T-helper 1 cell treated with Interleukin-12 subunit alpha and Interleukin-12 subunit beta and Interleukin-4 antibody, amounts not matched to agents 30 μg/mL and 1 μg/mL, for 36 hours (primary cell): ENCODE measurements around the gene KCNIP3.

Source experiments
- H3K27ac Mint-ChIP-seq: one replicate; pipeline ENCODE4 v1.8.0; 2021; ENCODE audit warnings: mild to moderate bottlenecking, mixed read lengths
- H3K27me3 Mint-ChIP-seq: one replicate; pipeline ENCODE4 v1.8.0; 2021; ENCODE audit warnings: low read depth, mixed read lengths
- H3K36me3 Mint-ChIP-seq: one replicate; pipeline ENCODE4 v1.8.0; 2021; ENCODE audit warnings: low read depth, mixed read lengths
- H3K4me1 Mint-ChIP-seq: one replicate; pipeline ENCODE4 v1.8.0; 2021; ENCODE audit warnings: low read depth, mixed read lengths
- H3K4me3 Mint-ChIP-seq: one replicate; pipeline ENCODE4 v1.8.0; 2021; ENCODE audit warnings: mild to moderate bottlenecking, moderate library complexity, mixed read lengths
- H3K9me3 Mint-ChIP-seq: one replicate; pipeline ENCODE4 v1.8.0; 2021; ENCODE audit warnings: mixed read lengths

KCNIP3 gene

DNA sequence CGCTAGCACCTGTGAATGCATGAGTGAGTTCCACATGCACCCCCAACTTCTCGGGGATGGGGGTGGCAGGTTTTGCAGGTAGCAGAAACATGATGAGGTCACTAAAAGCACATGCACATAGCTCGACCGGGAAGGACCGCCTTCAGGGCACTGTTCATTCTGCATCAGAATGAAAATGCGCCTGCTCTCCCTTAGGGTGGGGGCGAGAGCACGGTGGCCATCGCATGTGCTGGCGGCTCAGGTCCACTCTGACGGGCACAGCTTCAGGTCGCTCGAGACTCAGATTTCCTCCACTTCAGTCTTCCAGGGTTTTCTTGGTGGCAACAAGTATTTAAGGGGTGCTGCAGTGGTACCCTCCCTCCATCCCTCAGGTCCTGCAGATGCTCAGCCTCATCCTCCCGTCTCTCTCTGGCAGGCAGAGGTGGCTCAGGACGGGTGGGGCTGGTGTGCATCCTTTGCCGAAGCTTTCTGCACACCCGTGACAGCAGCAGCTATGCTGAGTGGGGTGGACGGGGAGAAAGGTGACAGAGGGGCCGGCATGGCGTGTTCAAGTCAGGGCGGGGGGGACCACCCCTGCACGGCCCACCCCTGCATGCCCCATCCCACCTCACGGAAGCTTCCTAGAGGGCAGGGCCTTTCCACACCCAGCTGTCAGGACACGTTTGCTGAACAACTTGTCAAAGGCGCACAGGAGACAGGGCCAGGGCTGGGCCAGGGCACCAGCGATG lies 14.8 kb downstream of the KCNIP3 start:
- H3K27ac Mint-ChIP-seq = no peak overlapping the region
- no peaks in the 10 kb centered on the region for H3K36me3 Mint-ChIP-seq
- H3K4me1 Mint-ChIP-seq = no peaks in the 10 kb centered on the region
- no peak overlapping the region for H3K4me3 Mint-ChIP-seq
- H3K27me3 Mint-ChIP-seq = no peaks in the 10 kb centered on the region
- no peaks in the 10 kb centered on the region for H3K9me3 Mint-ChIP-seq

DNA sequence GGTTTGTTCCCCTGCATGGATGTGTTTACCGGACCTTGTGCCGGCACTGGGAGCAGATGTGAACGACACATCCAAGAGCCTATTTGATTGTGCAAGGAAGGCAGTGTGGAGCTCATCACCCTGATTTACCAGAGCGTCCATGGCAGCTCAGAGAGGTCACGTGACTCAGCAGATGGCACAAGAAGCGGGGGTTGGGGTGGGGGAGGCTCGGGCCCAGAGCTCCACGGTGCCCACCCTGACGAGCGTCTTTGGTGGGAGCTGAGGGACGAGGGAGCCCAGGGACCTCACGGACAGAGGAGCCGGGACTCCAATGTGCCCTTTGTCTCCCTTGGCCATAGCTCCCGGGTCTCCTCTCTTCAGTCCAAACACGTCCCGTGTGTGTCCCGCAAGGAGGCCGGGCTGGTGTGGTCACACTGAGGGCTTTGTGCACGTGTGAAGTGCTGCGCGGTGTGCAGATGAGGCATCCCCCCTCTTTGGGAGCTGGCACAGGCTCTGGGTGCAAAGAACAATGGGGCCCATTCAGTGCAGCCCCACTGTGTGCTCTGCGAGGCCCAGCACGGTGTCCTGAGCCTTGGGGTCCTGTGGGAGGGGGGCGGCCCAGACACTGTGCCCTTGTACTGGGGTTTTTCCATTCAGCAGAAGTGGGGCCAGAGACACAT lies 15.5 kb downstream of the KCNIP3 start:
- Mint-ChIP-seq H3K9me3 (no peaks in the 10 kb centered on the region), H3K27me3 (no peaks in the 10 kb centered on the region), H3K27ac (no peak overlapping the region), H3K4me3 (no peak overlapping the region), H3K36me3 (no peaks in the 10 kb centered on the region), H3K4me1 (no peaks in the 10 kb centered on the region)

DNA sequence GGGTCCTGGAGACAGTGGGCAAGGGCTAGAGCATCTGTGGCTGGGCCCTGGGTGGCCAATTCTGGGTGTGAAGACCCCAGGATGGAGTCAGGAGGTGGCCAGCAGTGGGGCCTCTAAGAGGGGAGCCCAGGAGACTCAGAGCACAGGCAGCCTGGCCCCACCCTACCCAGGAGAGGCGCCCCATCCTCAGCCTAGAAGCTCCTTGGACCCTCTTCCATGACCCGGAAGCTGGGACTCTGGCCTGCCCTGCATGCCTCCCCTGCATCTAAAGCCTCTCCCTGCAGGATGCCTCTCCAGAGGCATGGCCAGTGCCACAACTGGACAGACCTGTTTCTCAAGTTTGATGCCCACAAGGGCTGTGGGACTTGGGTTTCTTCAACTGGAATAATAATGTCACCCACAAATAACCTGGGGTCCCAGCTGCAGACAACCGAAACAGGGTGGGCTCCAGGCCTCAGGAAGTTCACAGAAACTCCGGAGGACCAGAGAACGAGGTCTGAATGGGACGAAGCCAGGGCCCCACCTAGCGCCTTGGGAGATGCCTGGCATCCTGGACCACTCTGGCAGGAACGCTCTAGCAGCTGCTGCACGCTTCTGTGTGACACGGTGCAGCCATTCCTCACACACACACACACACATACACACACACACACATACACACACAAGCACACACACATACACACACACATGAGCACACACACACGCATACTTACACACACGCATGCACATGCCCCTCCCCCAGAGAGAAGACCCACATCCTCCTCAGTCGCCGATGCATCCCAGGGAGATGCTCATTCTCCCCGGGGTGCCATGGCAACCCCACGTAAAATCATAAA lies 16.4 kb downstream of the KCNIP3 start:
- Mint-ChIP-seq H3K4me3 (no peak overlapping the region), H3K36me3 (no peaks in the 10 kb centered on the region), H3K9me3 (no peaks in the 10 kb centered on the region), H3K27me3 (no peaks in the 10 kb centered on the region), H3K4me1 (no peaks in the 10 kb centered on the region), H3K27ac (no peak overlapping the region)

GRCh38 chr2:95314598-95314963 lies 17.4 kb downstream of the KCNIP3 start:
- Mint-ChIP-seq H3K36me3 (no peaks in the 10 kb centered on the region), H3K4me1 (no peaks in the 10 kb centered on the region), H3K27me3 (no peaks in the 10 kb centered on the region), H3K4me3 (no peak overlapping the region), H3K27ac (no peak overlapping the region), H3K9me3 (no peaks in the 10 kb centered on the region)

DNA sequence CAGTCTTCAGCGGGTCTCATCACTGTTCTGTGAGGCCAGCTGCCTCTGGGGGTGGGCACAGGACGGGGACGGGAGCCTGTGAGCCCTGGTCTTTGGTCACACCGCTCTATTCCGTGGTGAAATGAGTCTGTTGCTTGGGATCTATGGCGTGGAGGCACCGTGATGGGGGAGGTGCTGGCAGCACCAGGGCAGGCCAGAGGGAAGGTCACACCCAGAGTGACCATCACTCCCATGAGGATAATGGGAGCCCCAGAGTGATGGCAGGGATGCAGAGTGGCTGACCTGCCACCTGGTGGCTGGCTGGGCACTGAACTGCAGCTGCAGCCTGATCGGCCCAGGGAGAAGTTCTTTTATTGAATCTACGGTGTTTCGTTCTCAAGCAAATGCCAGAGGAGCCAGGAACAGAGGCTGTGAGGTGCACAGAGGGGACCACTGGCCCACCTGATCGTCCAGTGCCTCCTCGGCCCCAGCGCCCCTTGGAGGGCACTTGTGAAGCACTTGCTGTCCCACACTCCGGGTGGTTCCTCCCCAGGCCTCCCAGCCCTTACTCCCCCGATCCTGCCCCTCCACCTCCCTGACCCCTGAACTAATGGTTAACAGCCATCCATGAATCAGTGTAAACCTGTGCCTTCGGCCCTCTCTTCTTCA lies 17.9 kb downstream of the KCNIP3 start:
- Mint-ChIP-seq H3K27ac (no peak overlapping the region), H3K4me1 (no peaks in the 10 kb centered on the region), H3K36me3 (no peaks in the 10 kb centered on the region), H3K27me3 (no peaks in the 10 kb centered on the region), H3K4me3 (no peak overlapping the region), H3K9me3 (no peaks in the 10 kb centered on the region)

DNA sequence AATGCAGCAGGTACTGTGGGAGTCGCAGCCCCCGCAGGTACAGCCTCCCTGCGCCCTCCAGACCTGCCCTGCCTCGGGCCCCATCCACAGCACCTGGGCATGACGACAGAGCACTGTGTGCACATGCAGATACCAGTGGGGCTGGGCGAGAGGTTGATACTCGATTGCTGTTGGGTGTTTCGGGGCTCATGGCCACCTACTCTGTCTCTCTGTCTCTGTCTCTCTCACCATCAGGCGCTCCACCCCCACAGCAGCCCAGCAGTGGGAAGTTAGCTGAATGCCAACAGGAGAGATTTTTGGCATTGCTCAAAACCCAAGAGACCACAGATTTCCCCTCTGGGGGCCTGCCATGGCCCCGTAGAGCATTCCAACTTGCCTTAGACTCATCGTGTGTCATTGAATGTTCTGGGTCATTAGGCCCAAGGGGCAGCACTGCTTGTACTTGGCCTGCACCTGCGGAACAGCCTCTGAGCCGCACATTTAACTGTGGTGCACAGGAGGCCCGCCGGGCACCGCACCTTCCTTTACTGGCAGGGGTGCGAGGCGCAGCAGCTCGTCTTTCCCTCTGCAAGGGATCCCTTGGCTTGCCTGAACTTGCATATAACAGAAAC lies 18.8 kb downstream of the KCNIP3 start:
- H3K27ac Mint-ChIP-seq = no peak overlapping the region
- H3K36me3 Mint-ChIP-seq = no peaks in the 10 kb centered on the region
- H3K4me3 Mint-ChIP-seq = no peak overlapping the region
- no peaks in the 10 kb centered on the region for H3K9me3 Mint-ChIP-seq
- H3K4me1 Mint-ChIP-seq = no peaks in the 10 kb centered on the region
- no peaks in the 10 kb centered on the region for H3K27me3 Mint-ChIP-seq

- no peak overlapping the region for H3K27ac Mint-ChIP-seq
- H3K36me3 Mint-ChIP-seq = no peaks in the 10 kb centered on the region
- H3K27me3 Mint-ChIP-seq = no peaks in the 10 kb centered on the region
- H3K4me1 Mint-ChIP-seq = no peaks in the 10 kb centered on the region
- H3K9me3 Mint-ChIP-seq = no peaks in the 10 kb centered on the region
- H3K4me3 Mint-ChIP-seq = no peak overlapping the region
Measured at GRCh38 chr2:95316466-95317122, 19.4 kb downstream of the KCNIP3 start.

DNA sequence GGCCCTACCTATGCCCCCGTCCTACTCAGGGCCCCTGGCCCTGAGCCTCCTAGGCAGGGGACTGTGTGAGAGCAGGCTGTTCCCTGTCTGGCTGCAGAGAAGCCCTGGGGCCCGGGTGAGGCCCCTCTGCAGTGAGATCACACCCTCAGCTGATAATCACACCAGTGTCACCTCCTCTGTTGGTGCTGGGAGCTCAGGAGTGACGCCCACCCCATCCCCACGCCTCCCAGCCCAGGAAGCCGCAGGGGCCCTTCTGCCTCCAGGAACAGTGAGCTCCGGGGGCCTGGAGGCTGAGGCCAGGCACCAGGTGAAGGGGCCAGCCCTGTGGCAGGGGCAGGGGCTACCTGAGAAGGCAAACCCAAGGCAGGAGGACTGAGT lies 20.0 kb downstream of the KCNIP3 start:
- H3K27ac Mint-ChIP-seq = no peak overlapping the region
- H3K27me3 Mint-ChIP-seq = no peaks in the 10 kb centered on the region
- H3K4me3 Mint-ChIP-seq = no peak overlapping the region
- H3K4me1 Mint-ChIP-seq = no peaks in the 10 kb centered on the region
- no peaks in the 10 kb centered on the region for H3K36me3 Mint-ChIP-seq
- no peaks in the 10 kb centered on the region for H3K9me3 Mint-ChIP-seq

GRCh38 chr2:95317665-95318425 lies 20.7 kb downstream of the KCNIP3 start:
- no peaks in the 10 kb centered on the region for H3K27me3 Mint-ChIP-seq

DNA sequence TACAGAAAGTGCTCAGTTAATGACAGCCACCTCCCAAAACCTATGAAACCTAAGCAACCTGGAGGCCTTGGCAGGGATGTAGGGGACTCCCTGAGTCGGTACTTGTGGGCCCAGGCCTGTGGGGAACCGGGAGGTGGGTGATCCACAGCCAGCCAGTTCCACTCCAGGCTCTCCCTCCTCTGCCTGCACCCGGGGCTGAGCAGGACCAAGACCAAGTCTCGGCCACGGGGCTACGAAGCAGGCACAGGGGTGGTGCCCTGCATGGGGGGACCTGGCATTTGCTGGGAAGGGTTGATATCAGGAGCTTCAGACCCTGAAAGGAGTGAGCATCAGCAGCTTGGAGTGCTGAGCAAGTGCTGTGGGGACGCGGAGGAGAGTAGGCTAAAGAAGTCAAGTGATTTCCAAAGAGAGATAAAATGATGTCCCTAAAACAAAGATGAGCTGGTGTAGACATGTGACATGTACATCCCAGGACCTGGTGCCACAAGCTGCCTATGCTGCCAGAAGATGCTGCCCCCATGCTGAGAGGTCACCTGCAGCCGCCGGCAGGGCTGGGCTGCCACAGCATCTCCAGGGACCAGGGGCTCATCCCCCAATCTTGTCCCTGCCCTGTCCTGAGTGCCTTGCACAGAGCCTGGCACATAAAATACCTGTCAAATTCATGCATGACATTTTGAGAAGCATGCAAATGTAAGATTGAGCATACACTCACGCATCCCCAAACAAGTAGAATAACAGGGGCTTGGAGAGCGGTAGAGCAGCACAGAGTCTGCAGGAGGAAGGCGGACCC lies 21.5 kb downstream of the KCNIP3 start:
- Mint-ChIP-seq H3K27ac (no peak overlapping the region), H3K4me1 (no peaks in the 10 kb centered on the region), H3K36me3 (no peaks in the 10 kb centered on the region), H3K27me3 (no peaks in the 10 kb centered on the region), H3K4me3 (no peak overlapping the region), H3K9me3 (no peaks in the 10 kb centered on the region)

More at GRCh38 chr2:95317665-95318425, 20.7 kb downstream of the KCNIP3 start:
- no peaks in the 10 kb centered on the region for H3K4me1 Mint-ChIP-seq
- no peaks in the 10 kb centered on the region for H3K9me3 Mint-ChIP-seq
- H3K4me3 Mint-ChIP-seq = no peak overlapping the region
- no peaks in the 10 kb centered on the region for H3K36me3 Mint-ChIP-seq
- no peak overlapping the region for H3K27ac Mint-ChIP-seq

DNA sequence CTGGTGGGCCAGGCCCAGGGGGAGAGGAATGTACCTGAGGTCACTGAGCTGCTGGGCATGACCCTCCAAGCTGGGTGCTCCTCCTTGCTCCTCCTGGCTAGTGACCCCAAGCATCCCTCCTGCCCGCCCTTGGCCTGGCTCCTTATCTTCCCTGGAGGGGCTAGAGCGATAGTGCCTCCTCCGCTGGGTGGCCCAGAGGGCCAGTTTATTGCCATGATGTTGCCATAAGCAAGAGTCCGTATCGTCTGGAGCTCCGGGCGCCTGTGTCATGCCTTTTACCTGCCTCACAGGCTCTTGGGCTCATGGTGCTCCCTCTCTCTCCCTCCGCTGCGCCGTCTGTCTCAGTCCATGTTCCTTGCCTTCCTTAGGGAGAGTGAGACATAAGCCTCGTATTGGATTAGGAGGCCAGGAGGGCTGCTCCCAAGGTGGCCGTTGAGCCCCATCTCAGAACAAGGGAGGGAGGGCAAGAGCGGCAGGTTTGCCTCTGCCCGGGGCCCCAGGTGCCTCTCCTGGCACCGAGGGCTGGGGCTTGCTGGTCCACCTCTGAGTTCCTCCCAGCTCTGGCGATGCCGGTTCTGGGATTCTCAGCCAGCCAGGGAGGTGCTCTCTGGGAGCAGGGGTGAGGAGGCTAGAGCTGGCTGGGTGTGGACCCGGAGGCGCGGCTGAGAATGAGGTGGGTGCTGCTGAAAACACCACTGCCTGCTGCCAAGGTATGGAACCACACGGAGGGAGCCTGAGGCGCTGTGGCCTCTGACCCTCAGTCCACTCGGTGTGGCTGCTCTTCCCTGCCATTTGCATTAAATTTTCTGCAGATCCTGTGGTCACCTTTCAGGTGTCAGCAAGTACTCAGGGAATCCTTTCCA lies 22.6 kb downstream of the KCNIP3 start:
- Mint-ChIP-seq H3K4me3 (no peak overlapping the region), H3K36me3 (no peaks in the 10 kb centered on the region), H3K9me3 (no peaks in the 10 kb centered on the region), H3K27me3 (no peaks in the 10 kb centered on the region), H3K27ac (no peak overlapping the region), H3K4me1 (no peaks in the 10 kb centered on the region)

DNA sequence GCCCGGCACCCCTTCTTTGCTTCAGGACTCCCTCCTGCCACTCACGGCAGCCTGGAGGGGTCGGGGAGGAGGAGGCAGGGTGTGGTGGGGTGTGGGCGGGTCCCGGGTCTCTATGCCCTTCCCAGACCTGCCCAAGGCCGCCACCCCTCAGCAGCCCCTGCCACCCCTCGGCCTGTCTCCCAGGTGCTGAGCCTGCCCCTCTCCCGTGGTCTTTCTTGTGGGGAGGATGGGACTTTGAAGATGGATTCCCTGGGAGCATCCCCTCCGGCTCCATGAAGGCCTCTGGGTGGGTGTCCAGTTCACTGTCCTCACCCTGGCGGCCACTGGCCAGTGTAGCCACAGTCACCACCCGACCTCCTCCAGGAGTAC lies 23.2 kb downstream of the KCNIP3 start:
- no peaks in the 10 kb centered on the region for H3K36me3 Mint-ChIP-seq
- H3K9me3 Mint-ChIP-seq = no peaks in the 10 kb centered on the region
- no peak overlapping the region for H3K27ac Mint-ChIP-seq
- no peak overlapping the region for H3K4me3 Mint-ChIP-seq
- H3K27me3 Mint-ChIP-seq = no peaks in the 10 kb centered on the region
- no peaks in the 10 kb centered on the region for H3K4me1 Mint-ChIP-seq
